HG02763 (cell line): Measurements from ENCODE around the gene PPA2.

Experiments
- ATAC-seq: cut with Tn5 transposase; IDR thresholded peaks from one replicate; pipeline ENCODE4 v1.9.1; 2021; ENCODE audit warnings: mild to moderate bottlenecking, moderate library complexity; ENCODE audit not compliant: unreplicated experiment

The PPA2 gene

GRCh38 chr4:105399532-105400161 lies 74.2 kb downstream of the PPA2 start:
- no peak for ATAC-seq

- ATAC-seq = no peak
Measured at GRCh38 chr4:105392858-105393257, 81.0 kb downstream of the PPA2 start.

- no peak for ATAC-seq
Measured at GRCh38 chr4:105389167-105389566, 84.7 kb downstream of the PPA2 start.

- no peak for ATAC-seq
Measured at GRCh38 chr4:105387466-105387865, 86.4 kb downstream of the PPA2 start.

GRCh38 chr4:105386012-105386411 lies 87.8 kb downstream of the PPA2 start:
- ATAC-seq = no peak

GRCh38 chr4:105374071-105374470 lies 99.8 kb downstream of the PPA2 start:
- ATAC-seq = no peak

- no peak for ATAC-seq
Measured at GRCh38 chr4:105373324-105373723, 100.5 kb downstream of the PPA2 start.

GRCh38 chr4:105369988-105370387 lies 103.9 kb downstream of the PPA2 start:
- no peak for ATAC-seq

- ATAC-seq = no peak
Measured at GRCh38 chr4:105361053-105361452, 112.8 kb downstream of the PPA2 start.

GRCh38 chr4:105357258-105357980 lies 116.4 kb downstream of the PPA2 start:
- ATAC-seq = no peak

GRCh38 chr4:105356194-105356593 lies 117.7 kb downstream of the PPA2 start:
- ATAC-seq = no peak

GRCh38 chr4:105352826-105353225 lies 121.0 kb downstream of the PPA2 start:
- peak; percentile 73 for ATAC-seq

- no peak for ATAC-seq
Measured at GRCh38 chr4:105351861-105352260, 122.0 kb downstream of the PPA2 start.

- ATAC-seq = no peak
Measured at GRCh38 chr4:105350859-105351490, 122.9 kb downstream of the PPA2 start.

- ATAC-seq = no peak
Measured at GRCh38 chr4:105348719-105349118, 125.1 kb downstream of the PPA2 start.

GRCh38 chr4:105346869-105347268 lies 127.0 kb downstream of the PPA2 start:
- ATAC-seq = no peak

- no peak for ATAC-seq
Measured at GRCh38 chr4:105345838-105346237, 128.0 kb downstream of the PPA2 start.

GRCh38 chr4:105345358-105345757 lies 128.5 kb downstream of the PPA2 start:
- no peak for ATAC-seq

GRCh38 chr4:105344141-105344540 lies 129.7 kb downstream of the PPA2 start:
- ATAC-seq = no peak

- ATAC-seq = no peak
Measured at GRCh38 chr4:105343146-105343931, 130.5 kb downstream of the PPA2 start.

GRCh38 chr4:105329081-105329480 lies 144.8 kb downstream of the PPA2 start:
- no peak for ATAC-seq
